A549 (cell line): ENCODE measurements around the gene GULP1. TPM values are rescaled to one million over a fixed set of nuclear protein-coding genes. Genes with fewer than 3 reads are reported as not detected.

Experiments
- ATAC-seq, 2 experiments: fragments of 200-7000 bp in 1 of 2; fragments of >200 bp in 1 of 2; cut with Nextera tagmentation in 1 of 2; cut with Tn5 transposase in 1 of 2; 3 replicates each; pipeline versions ENCODE4 v1.8.0 to v1.9.1; 2018 to 2020; ENCODE audit warnings: mild to moderate bottlenecking in 1 of 2, moderate library complexity in 1 of 2
- CTCF ChIA-PET: fragments of 300-600 bp; sonication (Branson Sonifier 250); formaldehyde crosslinking; extraction: SDS; loops from one replicate; lab custom pipeline; 2021; ENCODE audit warnings: antibody characterized with exemption, inconsistent platforms; lab: Yijun Ruan, JAX
- POLR2A ChIA-PET: fragments of 350-600 bp; formaldehyde crosslinking; extraction: SDS; loops from one replicate; lab custom pipeline; 2021; ENCODE audit warnings: antibody characterized with exemption, inconsistent platforms; lab: Yijun Ruan, JAX
- DNase-seq, 2 experiments: peaks; one replicate each; pipeline versions ENCODE4 v3.0.0 to v3.0.0-alpha.2; 2011 to 2016; ENCODE audit warnings: low read depth in 1 of 2, low spot score in 1 of 2
- FAIRE-seq: peaks from 2 replicates; lab custom pipeline; 2011; peaks lifted over from hg19 to GRCh38; lab: Jason Lieb, UNC
- H3K27ac ChIP-seq, 2 experiments: fragments of >200 bp; sonication (Bioruptor Twin); formaldehyde crosslinking; 3 replicates each; pipeline ENCODE4 v1.5.1; 2016 to 2017
- H3K4me1 ChIP-seq: fragments of >200 bp; sonication (Bioruptor Twin); formaldehyde crosslinking; 3 replicates; pipeline ENCODE4 v1.6.1; 2016
- H3K4me2 ChIP-seq: fragments of >200 bp; sonication (Bioruptor Twin); formaldehyde crosslinking; 3 replicates; pipeline ENCODE4 v1.6.1; 2016
- H3K4me3 ChIP-seq: fragments of >200 bp; sonication (Bioruptor Twin); formaldehyde crosslinking; 3 replicates; pipeline ENCODE4 v1.5.1; 2016
- H3K9me3 ChIP-seq: fragments of >200 bp; sonication (Bioruptor Twin); formaldehyde crosslinking; 3 replicates; pipeline ENCODE4 v1.6.1; 2016
- CBX2 ChIP-seq: fragments of 200-600 bp; sonication (generic); IDR thresholded peaks from 2 replicates; pipeline ENCODE4 v1.6.1; 2016; ENCODE audit warnings: low read depth, mild to moderate bottlenecking, borderline replicate concordance
- CBX8 ChIP-seq: fragments of 200-600 bp; sonication (generic); IDR thresholded peaks from 2 replicates; pipeline ENCODE4 v1.6.1; 2016
- CEBPB ChIP-seq, 2 experiments: fragments of >200 bp in 1 of 2; sonication (Bioruptor Twin) in 1 of 2; formaldehyde crosslinking in 1 of 2; IDR thresholded peaks; 2 replicates each; pipeline ENCODE4 v1.6.1; 2012 to 2016
- CHD4 ChIP-seq: fragments of 200-600 bp; sonication (generic); IDR thresholded peaks from 2 replicates; pipeline ENCODE4 v1.6.1; 2016; ENCODE audit warnings: antibody characterized with exemption, mild to moderate bottlenecking, borderline replicate concordance
- ESRRA ChIP-seq: fragments of 150-350 bp; IDR thresholded peaks from 2 replicates; pipeline ENCODE4 v1.6.1; 2014; ENCODE audit warnings: mild to moderate bottlenecking, low read length, borderline replicate concordance
- FOSL2 ChIP-seq, 2 experiments: fragments of 450-650 bp in 1 of 2; fragments of >200 bp in 1 of 2; sonication (Bioruptor Twin) in 1 of 2; formaldehyde crosslinking; IDR thresholded peaks; 2 replicates each; pipeline versions ENCODE4 v1.5.0 to v1.6.1; 2016 to 2020; ENCODE audit warnings: mild to moderate bottlenecking in 1 of 2, moderate library complexity in 1 of 2
- GATA3 ChIP-seq: IDR thresholded peaks from 2 replicates; pipeline ENCODE4 v1.6.1; 2012; ENCODE audit warnings: borderline replicate concordance
- HOXA7 ChIP-seq: fragments of 250-450 bp; sonication (Bioruptor Pico); IDR thresholded peaks from 2 replicates; pipeline ENCODE4 v1.5.0; 2020; ENCODE audit warnings: mild to moderate bottlenecking, moderate library complexity
- HOXB13 ChIP-seq: fragments of 250-450 bp; sonication (Bioruptor Pico); IDR thresholded peaks from 2 replicates; pipeline ENCODE4 v1.5.0; 2020; ENCODE audit warnings: low read depth, mild to moderate bottlenecking, moderate library complexity
- HOXB5 ChIP-seq: fragments of 250-450 bp; sonication (Bioruptor Pico); IDR thresholded peaks from 2 replicates; pipeline ENCODE4 v1.5.0; 2020; ENCODE audit warnings: mild to moderate bottlenecking, moderate library complexity
- JUNB ChIP-seq: fragments of >200 bp; sonication (Bioruptor Twin); formaldehyde crosslinking; IDR thresholded peaks from 2 replicates; pipeline ENCODE4 v1.6.1; 2016
- MAFK ChIP-seq: fragments of 450-650 bp; IDR thresholded peaks from 2 replicates; pipeline ENCODE4 v1.6.1; 2014; ENCODE audit not compliant: partially characterized antibody
- MYC ChIP-seq: IDR thresholded peaks from 2 replicates; pipeline ENCODE4 v1.6.1; 2012; ENCODE audit warnings: mild to moderate bottlenecking, inconsistent platforms, low read length, improper control_type of control experiment, borderline replicate concordance
- NPAS2 ChIP-seq: fragments of 250-450 bp; sonication (Bioruptor Pico); IDR thresholded peaks from 2 replicates; pipeline ENCODE4 v1.8.0; 2022; ENCODE audit warnings: mild to moderate bottlenecking, moderate library complexity, borderline replicate concordance
- NR3C1 ChIP-seq: fragments of >200 bp; sonication (Bioruptor Twin); formaldehyde crosslinking; IDR thresholded peaks from 3 replicates; pipeline ENCODE4 v1.6.1; 2017
- POLR2A ChIP-seq: IDR thresholded peaks from 2 replicates; pipeline ENCODE4 v1.6.1; 2012; ENCODE audit warnings: mild to moderate bottlenecking, low read length
- RAD21 ChIP-seq, 2 experiments: fragments of >200 bp in 1 of 2; sonication (Bioruptor Twin) in 1 of 2; formaldehyde crosslinking in 1 of 2; IDR thresholded peaks in 1 of 2; conservative IDR thresholded peaks in 1 of 2; 2 replicates in 1 of 2; 3 replicates in 1 of 2; pipeline ENCODE4 v1.6.1; 2012 to 2018; ENCODE audit warnings: inconsistent platforms in 1 of 2
- RCOR1 ChIP-seq: fragments of 150-350 bp; IDR thresholded peaks from 2 replicates; pipeline ENCODE4 v1.6.1; 2014; ENCODE audit warnings: antibody characterized with exemption, low read length, low read depth
- SMC3 ChIP-seq: fragments of >200 bp; sonication (Bioruptor Twin); formaldehyde crosslinking; IDR thresholded peaks from 3 replicates; pipeline ENCODE4 v1.6.1; 2018; ENCODE audit warnings: inconsistent platforms
- TFCP2L1 ChIP-seq: fragments of 250-450 bp; sonication (Bioruptor Pico); IDR thresholded peaks from 2 replicates; pipeline ENCODE4 v1.5.0; 2021; ENCODE audit warnings: mild to moderate bottlenecking
- ZC3H11A ChIP-seq: fragments of 450-650 bp; IDR thresholded peaks from 2 replicates; pipeline ENCODE4 v1.6.1; 2014; ENCODE audit warnings: antibody characterized with exemption, mild to moderate bottlenecking
- WGBS: methylation state at CpG from one replicate; pipeline ENCODE4 v1.1.6; 2017; ENCODE audit errors: missing lambda C conversion rate; 5-methylcytosine and 5-hydroxymethylcytosine counted together
- polyA plus RNA-seq, 4 experiments: library from polyadenylated mRNA; depleted of rRNA in 3 of 4; stranded (reverse); fragments of >200 nt; fragmentation: RNase III in 1 of 4; extraction: RNeasy Plus Mini Kit Qiagen cat#74134 plus additional on column Dnase treatment in 1 of 4; gene quantifications; 2 replicates in 3 of 4; 3 replicates in 1 of 4; pipeline ENCODE4 v1.2.3, GENCODE V29; 2011 to 2017
- TF ChIP-seq, protein P1 (sequence below): fragments of 450-650 bp; IDR thresholded peaks from 2 replicates; pipeline ENCODE4 v1.6.1; 2014; ENCODE audit warnings: antibody characterized with exemption
- TF ChIP-seq, protein P2 (sequence below): fragments of 200-600 bp; sonication (generic); IDR thresholded peaks from 2 replicates; pipeline ENCODE4 v1.6.1; 2016; ENCODE audit warnings: antibody characterized with exemption, mild to moderate bottlenecking, moderate library complexity
- TF ChIP-seq, protein P3 (sequence below): fragments of >200 bp; sonication (Bioruptor Twin); formaldehyde crosslinking; IDR thresholded peaks from 3 replicates; pipeline ENCODE4 v1.6.1; 2016
- TF ChIP-seq, protein P4 (sequence below): fragments of 250-450 bp; sonication (Bioruptor Pico); IDR thresholded peaks from 2 replicates; pipeline ENCODE4 v1.5.0; 2021; ENCODE audit warnings: mild to moderate bottlenecking, moderate library complexity, borderline replicate concordance

GULP1 gene
- polyA plus RNA-seq, 2 of the 4 experiments (the other 2 are of a cell fraction) = 30.7 to 89.2 TPM

DNA sequence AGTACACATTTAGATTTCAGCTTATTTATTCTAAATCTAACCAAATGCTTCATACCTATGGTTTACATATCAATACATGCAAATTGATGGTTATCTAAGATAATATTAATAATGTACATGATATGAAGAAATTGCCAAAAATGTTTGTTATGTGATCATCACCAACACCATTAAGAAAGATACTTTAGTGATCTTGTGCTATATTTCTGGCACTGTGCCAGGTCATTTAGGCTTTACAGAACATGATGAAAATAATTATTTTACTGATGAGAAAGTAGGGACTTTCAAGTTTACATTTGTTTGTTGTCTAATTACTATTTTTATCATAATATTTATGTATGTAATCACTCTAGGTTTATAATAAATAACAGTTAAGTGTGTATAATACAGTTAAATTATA lies 158.3 kb downstream of the GULP1 start:
- DNase-seq = no peak
- ChIA-PET POLR2A (no interaction called here), CTCF (interaction anchor here (1.0 kb wide), 1 partner anchor 11 kb away, joined by 3 read pairs; no protein-coding TSS in a partner anchor)
- H3K27ac ChIP-seq = no peak overlapping the region
- no peak for ATAC-seq
- H3K4me1 ChIP-seq = no peaks in the 10 kb centered on the region
- FAIRE-seq = no peak
- no peak overlapping the region for H3K4me3 ChIP-seq
- H3K4me2 ChIP-seq = no peak overlapping the region
- H3K9me3 ChIP-seq = no peaks in the 10 kb centered on the region; the same call in 2 of the 3 replicates
- TF ChIP-seq ESRRA = no peak
- TF ChIP-seq, protein P1, sequence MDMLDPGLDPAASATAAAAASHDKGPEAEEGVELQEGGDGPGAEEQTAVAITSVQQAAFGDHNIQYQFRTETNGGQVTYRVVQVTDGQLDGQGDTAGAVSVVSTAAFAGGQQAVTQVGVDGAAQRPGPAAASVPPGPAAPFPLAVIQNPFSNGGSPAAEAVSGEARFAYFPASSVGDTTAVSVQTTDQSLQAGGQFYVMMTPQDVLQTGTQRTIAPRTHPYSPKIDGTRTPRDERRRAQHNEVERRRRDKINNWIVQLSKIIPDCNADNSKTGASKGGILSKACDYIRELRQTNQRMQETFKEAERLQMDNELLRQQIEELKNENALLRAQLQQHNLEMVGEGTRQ = no peak
- no peak for TF ChIP-seq CBX2
- TF ChIP-seq MAFK = no peak
- TF ChIP-seq HOXB13 (CRISPR knock-in tag) = no peak
- no peak for TF ChIP-seq CBX8
- TF ChIP-seq TFCP2L1 (CRISPR knock-in tag) = no peak
- no peak for TF ChIP-seq GATA3
- TF ChIP-seq CEBPB (IDR thresholded peaks at IDR 0.05) = no peak

DNA sequence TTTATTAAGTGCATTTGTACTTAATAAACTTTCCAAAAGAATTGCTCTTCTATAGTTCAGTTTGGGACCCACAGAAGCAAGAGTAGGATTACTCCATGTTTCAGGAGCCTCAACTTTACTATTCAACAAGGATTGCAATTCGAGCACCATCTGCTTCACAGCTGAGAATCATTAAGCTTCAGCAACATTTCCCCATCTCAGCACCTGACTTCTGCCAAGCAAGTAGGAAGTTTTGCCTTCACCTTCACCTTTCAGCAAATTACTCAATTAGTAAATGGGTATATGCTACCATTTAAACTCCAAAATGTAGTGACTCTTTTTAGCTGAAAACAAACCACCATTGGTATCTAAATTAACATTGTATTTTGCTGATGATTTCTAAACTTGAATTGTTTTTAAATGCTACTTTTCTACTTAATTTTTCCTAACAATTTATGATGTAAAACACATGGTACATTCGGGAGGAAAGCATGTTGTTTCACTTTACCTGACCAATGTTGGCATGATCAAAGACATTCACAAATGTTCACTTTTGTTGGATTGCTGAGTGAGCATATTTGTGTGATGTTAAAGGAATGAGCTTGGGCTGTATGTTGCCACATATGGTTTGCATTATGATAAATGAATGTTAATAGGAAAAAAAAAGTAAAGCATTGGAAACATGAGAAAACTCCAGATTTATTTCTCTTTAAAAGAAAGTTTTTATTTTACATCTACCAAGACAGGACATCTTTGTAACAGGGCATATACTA lies 159.2 kb downstream of the GULP1 start:
- CTCF ChIA-PET = no interaction called here
- WGBS = 94% methylated on average over 2 of the region's 2 CpGs

DNA sequence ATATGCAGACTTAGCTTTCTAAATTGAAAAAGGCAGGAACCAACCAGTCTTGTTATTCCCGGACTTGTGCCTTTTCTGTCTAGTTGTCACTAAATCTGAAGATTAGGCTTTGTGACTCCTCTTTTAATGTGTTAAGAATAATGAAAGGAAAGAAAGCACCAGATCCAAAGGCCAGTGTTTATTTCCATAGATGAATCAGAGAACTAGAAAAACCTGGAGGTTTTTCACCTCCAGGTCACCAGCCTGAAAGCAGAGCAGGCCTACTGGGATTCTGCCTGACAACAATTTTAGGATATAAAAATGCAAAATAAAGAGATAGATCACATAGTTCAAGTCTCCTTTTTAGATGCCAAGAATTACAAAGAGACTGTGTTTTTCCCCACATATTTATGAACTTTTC lies 160.4 kb downstream of the GULP1 start:
- POLR2A ChIA-PET = no interaction called here
- ATAC-seq = no peak

More for the DNA sequence above, 159.2 kb downstream of the GULP1 start:
- no peak for TF ChIP-seq CEBPB (IDR thresholded peaks at IDR 0.05)
- TF ChIP-seq JUNB = no peak
- no peak for TF ChIP-seq RAD21 (conservative IDR thresholded peaks at IDR 0.05 in 1 of 2, IDR thresholded peaks at IDR 0.05 in 1 of 2)
- TF ChIP-seq MAFK = peak; percentile 93
- TF ChIP-seq RCOR1 = no peak
- no peak for TF ChIP-seq CBX8
- TF ChIP-seq, all 56 proteins: peak for 1
- ATAC-seq (no peak), FAIRE-seq (no peak), DNase-seq (no peak)
- Histone ChIP-seq H3K4me1 (no peaks in the 10 kb centered on the region), H3K4me2 (no peak overlapping the region), H3K4me3 (no peak overlapping the region), H3K9me3 (no peaks in the 10 kb centered on the region; the same call in 2 of the 3 replicates), H3K27ac (no peak overlapping the region)
- POLR2A ChIA-PET = interaction anchor here (0.8 kb wide), 1 partner anchor 158 kb away, joined by 3 read pairs; no protein-coding TSS in a partner anchor

More for the DNA sequence above, 160.4 kb downstream of the GULP1 start:
- 95% methylated on average over 1 of the region's 1 CpG for WGBS
- Histone ChIP-seq H3K9me3 (no peaks in the 10 kb centered on the region; the same call in 2 of the 3 replicates), H3K4me2 (no peak overlapping the region), H3K4me3 (no peak overlapping the region), H3K4me1 (no peaks in the 10 kb centered on the region), H3K27ac (no peak overlapping the region)
- CTCF ChIA-PET = no interaction called here
- FAIRE-seq = no peak
- TF ChIP-seq, protein P2, sequence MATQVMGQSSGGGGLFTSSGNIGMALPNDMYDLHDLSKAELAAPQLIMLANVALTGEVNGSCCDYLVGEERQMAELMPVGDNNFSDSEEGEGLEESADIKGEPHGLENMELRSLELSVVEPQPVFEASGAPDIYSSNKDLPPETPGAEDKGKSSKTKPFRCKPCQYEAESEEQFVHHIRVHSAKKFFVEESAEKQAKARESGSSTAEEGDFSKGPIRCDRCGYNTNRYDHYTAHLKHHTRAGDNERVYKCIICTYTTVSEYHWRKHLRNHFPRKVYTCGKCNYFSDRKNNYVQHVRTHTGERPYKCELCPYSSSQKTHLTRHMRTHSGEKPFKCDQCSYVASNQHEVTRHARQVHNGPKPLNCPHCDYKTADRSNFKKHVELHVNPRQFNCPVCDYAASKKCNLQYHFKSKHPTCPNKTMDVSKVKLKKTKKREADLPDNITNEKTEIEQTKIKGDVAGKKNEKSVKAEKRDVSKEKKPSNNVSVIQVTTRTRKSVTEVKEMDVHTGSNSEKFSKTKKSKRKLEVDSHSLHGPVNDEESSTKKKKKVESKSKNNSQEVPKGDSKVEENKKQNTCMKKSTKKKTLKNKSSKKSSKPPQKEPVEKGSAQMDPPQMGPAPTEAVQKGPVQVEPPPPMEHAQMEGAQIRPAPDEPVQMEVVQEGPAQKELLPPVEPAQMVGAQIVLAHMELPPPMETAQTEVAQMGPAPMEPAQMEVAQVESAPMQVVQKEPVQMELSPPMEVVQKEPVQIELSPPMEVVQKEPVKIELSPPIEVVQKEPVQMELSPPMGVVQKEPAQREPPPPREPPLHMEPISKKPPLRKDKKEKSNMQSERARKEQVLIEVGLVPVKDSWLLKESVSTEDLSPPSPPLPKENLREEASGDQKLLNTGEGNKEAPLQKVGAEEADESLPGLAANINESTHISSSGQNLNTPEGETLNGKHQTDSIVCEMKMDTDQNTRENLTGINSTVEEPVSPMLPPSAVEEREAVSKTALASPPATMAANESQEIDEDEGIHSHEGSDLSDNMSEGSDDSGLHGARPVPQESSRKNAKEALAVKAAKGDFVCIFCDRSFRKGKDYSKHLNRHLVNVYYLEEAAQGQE = no peak
- TF ChIP-seq HOXB5 (CRISPR knock-in tag) (no peak), FOSL2 (IDR thresholded peaks at IDR 0.05) (no peak), FOSL2 (CRISPR knock-in tag; IDR thresholded peaks at IDR 0.05) (no peak), SMC3 (no peak), CEBPB (IDR thresholded peaks at IDR 0.05) (no peak), CHD4 (no peak), NPAS2 (CRISPR knock-in tag) (no peak), MYC (no peak), HOXA7 (CRISPR knock-in tag) (no peak), NR3C1 (no peak), POLR2A (no peak), ZC3H11A (no peak), JUNB (no peak)
- TF ChIP-seq, protein P3, sequence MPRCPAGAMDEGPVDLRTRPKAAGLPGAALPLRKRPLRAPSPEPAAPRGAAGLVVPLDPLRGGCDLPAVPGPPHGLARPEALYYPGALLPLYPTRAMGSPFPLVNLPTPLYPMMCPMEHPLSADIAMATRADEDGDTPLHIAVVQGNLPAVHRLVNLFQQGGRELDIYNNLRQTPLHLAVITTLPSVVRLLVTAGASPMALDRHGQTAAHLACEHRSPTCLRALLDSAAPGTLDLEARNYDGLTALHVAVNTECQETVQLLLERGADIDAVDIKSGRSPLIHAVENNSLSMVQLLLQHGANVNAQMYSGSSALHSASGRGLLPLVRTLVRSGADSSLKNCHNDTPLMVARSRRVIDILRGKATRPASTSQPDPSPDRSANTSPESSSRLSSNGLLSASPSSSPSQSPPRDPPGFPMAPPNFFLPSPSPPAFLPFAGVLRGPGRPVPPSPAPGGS = no peak
- TF ChIP-seq, protein P4, sequence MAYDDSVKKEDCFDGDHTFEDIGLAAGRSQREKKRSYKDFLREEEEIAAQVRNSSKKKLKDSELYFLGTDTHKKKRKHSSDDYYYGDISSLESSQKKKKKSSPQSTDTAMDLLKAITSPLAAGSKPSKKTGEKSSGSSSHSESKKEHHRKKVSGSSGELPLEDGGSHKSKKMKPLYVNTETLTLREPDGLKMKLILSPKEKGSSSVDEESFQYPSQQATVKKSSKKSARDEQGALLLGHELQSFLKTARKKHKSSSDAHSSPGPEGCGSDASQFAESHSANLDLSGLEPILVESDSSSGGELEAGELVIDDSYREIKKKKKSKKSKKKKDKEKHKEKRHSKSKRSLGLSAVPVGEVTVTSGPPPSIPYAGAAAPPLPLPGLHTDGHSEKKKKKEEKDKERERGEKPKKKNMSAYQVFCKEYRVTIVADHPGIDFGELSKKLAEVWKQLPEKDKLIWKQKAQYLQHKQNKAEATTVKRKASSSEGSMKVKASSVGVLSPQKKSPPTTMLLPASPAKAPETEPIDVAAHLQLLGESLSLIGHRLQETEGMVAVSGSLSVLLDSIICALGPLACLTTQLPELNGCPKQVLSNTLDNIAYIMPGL (CRISPR knock-in tag) = no peak
- TF ChIP-seq, protein P1 = no peak
- no peak for DNase-seq
